GM18517 (cell line): ENCODE data around the gene MERTK.

ENCODE experiments used
- ATAC-seq: cut with Tn5 transposase; IDR thresholded peaks from one replicate; pipeline ENCODE4 v1.9.1; 2021; ENCODE audit warnings: mild to moderate bottlenecking, moderate library complexity; ENCODE audit not compliant: unreplicated experiment

The MERTK gene

DNA sequence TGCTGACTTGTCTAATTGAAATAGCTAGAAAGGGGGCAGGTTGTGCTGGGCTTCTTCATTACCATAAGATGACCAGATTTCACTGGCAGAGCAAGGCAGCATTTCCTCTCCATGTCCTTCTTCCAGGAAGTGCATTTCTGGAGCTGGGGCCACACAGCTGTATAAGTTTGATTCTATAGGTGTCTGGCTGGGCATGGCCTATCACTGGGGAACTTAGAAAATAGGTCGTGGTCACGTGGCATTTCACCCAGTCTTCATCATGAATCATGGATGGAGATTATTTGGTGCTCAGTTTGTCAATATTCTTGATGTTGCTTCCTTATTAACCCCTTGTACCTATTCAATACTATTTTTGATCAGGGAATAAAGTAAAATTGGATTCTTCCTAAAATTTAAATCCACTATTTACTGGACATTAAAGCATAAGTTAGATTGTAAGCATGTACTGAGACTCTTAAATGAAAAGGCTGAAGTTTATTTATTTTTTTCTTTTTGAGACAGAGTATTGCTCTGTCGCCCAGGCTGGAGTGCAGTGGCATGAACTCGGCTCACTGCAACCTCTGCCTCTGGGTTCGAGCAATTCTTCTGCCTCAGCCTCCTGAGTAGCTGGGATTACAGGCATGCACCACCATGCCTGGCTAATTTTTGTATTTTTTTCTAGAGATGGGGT, 107.1 kb downstream of the MERTK start:
- ATAC-seq: no peak

DNA sequence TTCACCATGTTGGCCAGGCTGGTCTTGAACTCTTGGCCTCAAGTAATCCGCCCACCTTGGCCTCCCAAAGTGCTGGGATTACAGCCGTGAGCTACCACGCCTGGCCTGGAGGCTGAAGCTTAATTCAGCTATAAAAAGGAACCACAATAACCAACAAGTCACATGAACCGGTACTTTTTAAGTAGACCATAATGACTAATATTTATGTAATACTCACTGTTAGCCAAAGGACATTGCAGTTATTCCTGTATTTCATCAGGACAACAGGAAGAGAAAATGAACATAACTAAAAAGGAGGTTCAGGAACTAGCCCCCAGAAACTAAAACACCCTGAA, 107.6 kb downstream of the MERTK start:
- no peak for ATAC-seq

DNA sequence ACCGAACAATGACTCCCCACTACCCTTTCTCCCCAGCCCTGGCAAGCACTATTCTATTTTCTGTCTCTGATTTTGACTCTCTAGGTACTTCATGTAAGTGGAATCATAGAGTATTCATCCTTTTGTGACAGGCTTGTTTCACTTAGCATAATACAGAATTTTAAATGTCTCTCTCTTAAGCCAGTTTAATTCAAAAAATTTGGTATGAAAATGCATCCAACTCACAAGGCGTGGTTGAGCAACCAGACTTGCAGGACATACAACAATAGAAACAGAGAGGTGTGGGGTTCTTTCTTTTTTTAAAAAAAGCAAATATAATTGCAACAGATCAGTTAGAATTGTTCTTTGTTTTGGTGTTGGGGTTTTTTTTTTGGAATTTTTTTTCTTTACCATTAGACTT, 109.1 kb downstream of the MERTK start:
- no peak for ATAC-seq

DNA sequence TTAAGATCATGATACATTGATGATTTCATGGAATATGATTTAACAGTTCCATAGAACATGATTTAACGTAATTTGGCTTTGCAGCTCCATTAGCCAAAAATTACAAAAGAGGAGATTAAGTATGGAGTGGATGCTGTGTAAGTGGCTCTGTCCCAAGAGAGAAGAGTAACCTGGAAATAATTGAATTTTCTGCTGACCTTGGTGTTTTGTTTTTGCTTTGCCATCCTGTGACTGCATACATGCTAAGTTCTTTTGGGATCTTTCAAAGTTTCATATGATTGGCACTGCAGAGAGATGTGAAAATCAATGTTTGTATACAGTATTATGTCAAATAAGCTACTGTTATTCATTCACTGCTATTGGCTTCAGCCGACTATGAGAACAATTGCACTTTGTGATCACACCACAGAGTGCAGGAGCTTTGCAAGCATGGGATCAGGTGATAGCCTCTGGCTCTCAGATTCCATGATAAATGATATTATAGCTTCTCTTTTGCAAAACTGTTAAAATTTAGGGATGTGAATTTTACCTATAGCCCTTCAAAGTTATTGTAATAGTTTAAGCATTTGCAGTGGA, 110.6 kb downstream of the MERTK start:
- ATAC-seq: no peak

DNA sequence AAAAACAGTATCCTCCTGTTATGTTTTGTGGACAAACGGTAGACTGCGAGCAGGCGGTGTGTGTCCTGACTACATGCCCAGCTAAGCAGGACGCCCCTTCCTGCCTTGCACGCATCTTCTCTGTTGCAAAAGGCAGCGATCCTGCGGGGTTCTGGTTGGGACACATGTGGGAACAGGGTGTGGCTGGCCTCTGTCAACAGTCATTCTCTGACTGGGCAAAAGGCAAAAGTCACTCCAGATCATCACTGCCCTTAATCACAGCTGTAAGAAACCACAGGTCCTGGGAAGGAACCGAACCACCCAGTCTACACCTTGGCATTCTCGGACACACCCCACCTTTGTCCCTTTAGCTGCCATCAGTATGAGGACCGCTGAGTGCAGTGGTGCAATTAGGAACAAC, 112.3 kb downstream of the MERTK start:
- ATAC-seq: no peak

DNA sequence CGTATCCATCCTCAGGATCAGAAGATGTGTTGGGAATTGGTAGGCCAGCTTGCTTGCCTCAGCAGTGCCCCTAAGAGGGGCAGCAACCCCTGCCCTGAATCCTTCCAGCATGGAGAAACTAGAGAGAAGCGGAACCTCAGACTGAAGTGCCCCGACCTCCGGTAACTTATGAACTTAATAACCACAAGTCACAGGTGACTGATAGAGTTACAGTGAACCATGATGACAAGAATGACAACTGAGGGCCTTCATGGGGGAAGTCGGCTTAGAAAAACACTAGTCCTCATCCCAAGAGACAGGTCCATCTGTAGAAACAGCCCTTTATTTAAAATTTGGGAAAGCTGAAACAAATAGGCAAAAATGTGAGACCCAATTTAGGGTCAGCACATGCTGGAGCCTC, 114.1 kb downstream of the MERTK start:
- ATAC-seq: no peak

DNA sequence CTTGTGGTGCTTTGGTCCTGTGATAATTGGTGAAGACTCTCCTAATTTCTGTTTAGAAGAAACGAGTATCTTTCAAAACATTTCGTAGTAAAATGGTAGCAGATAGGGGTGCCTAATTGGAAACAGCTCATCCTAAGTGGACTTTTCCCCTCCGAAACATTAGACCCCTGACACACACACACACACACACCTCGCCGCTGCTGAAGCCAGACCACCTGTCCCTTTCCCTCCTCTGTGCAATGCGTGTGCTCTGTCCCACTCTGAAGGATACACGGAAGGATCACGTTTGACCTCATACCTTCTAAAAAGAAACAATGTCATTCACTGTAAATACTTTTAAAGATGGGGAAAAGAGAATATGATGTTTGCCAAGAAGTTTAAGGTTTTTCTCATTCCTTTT, 120.4 kb downstream of the MERTK start:
- no peak for ATAC-seq

DNA sequence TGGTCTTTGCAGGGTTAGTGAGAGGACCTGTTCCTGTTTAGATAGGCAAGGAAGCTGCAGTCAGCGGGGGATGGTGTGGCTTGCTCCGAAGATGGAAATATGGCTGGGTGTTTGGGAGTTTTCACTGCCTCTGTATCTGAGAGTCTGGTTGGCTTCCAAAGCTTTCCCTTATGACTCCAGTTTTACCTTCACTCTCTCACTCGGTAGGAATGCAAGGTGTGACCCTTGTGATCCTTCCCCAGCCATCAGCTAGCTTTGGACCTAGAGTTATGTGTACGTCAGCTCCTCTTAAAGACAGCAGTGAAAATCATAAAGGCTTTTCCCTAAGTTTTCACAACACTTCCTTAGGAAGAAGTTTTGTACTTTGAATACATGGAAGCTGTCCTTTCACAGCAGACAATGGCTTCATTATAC, 121.2 kb downstream of the MERTK start:
- no peak for ATAC-seq

DNA sequence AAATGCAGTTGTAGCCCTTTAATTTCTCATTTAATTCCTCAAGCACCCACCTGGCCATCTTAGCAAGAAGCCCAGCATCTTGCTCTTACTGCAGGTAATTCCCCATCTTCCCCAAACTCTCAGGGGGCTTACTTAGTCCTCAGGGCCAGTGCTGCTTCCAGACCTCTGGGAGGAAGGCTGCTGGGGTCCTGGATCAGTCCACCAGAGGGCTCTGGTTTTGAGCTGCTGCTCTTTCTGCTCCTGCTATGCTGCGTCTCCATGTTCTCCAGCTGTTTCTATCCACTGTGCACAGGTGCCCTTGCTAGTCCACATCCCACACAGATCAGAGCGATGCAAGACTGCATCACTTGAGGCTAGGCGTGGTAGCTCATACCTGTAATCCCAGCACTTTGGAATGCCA, 122.2 kb downstream of the MERTK start:
- ATAC-seq: no peak

DNA sequence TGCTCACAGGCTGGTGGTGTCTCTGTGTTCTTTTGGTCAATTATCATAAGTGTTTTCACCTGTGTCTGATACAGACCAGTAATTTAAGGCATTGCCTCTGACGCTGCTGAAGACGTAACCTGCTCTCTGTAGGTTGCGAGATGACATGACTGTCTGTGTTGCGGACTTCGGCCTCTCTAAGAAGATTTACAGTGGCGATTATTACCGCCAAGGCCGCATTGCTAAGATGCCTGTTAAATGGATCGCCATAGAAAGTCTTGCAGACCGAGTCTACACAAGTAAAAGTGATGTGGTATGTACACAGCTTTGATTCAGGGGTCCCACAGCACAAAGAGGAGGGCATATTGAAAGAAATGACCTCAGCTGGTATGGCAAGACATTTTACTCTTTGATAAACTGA, 122.9 kb downstream of the MERTK start:
- no peak for ATAC-seq

DNA sequence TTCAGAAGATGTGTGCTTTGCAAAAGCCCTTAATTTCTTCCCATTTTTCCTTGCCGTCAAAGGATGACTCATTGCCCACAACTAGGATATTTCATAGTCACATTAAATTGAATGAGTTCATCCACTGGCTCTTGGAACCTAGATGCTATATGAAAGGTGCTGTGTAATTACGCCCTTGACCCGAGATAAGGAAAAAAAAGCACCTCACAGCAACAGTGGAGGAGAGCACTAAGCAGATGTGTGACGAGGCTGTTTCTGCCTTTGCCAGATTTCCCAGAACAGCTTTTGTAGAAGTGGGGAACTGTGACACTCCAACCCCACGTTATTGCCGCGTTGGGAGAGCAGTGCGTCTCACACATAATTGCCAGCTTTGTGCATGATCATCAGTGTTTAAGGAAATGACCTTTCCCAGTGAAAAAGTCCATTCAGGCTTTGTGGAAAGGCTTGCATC, 123.4 kb downstream of the MERTK start:
- ATAC-seq: no peak

DNA sequence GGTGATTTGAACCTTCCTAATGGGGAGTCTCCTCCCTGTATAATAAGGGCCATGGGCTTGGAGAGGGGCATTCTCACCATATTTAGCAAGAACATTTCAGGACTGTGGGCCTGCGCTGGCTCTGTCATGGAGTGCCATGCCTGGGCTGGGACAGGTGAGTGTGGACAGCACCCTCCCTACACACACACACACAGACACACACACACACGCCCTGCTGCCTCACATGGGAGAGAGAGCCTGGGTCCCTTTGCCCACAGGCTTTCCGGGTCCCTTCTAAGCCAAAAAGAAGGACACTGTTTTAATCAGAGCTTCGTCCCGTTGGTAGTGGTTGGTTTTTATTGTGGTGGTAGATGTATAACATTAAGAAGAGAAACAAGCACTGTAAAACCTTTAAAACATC, 125.3 kb downstream of the MERTK start:
- ATAC-seq: no peak

DNA sequence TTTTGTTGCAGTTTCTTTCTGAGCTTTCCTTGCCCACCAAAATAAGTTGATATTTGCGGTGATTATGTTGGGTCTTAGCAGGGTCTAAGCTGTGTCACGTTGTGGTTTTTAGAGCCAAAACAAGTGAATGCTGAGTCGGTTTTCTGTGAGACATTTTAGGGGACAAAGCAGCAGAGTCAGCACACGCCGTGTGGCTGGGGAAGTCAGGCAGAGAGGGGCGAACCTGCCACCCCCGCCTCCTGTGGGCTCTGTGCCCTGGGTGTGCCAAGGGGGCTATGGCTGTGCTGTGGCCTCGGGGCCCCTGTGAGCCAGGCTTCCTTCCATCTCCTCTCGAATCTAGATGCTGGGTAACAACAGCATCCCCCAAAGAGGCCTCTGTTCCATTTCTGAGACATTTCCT, 125.8 kb downstream of the MERTK start:
- no peak for ATAC-seq

DNA sequence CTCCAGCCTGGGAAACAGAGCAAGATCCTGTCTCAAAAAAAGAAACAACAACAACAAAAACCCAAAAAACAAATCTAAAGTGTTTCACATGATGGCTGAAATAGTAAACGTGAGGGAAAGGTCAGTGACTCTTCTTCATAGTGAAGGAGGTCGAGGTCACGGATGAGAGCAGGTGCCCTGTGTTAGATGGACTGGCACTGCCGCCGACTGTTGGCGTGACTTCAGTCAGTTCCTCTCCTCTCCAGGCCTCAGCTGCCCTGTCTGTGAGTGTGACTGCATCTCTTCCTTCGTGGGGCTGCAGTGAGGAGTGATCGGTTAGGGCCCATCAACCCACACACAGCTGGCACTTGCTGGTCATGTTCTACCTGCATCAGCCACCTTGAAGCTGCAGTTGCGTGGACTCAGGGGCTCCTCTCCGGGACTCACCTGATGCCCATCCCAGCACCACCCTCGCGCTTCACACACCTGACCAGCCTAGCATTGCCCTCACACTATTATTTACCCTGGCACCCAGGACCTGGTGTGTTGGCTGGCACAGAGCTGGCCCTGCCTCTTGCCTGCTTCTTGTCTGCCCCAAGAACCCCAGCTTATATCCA, 126.6 kb downstream of the MERTK start:
- ATAC-seq: no peak

DNA sequence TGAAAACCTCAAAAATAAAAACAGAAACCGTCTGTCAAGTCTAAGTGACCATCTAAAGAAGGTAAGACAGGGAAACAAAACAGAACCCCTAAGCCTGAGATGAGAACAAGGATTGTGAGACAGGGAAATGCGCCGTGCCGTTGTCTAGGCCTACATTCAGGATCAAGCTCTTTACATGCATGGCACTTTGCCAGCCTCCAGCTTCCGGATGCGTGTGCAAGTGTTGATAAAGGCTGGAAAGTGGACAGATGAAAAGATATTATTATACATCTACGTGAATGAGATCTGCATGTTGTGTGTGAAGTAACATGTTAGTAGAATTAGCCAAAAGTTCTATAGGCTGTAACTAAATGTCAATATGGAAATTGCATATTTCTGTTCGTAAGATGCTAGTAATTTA, 128.1 kb downstream of the MERTK start:
- no peak for ATAC-seq

DNA sequence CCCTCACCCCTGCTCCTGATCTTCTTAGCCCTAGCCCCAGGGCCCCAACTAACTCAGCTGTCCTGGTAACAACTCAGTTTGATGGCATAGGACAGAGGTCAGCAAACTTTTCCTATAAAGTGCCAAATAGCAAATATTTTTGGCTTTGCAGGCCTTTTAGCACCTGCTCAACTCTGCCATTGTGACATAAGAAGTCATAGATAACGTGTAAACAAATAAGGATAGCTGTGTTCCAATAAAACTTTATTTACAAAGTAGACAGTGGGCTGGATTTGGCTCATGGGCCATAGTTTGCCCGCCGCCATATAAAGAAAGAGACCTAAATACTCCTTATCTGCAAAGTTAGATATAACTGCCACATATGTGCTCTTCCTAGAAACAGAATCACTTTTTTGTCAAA, 129.4 kb downstream of the MERTK start:
- no peak for ATAC-seq

DNA sequence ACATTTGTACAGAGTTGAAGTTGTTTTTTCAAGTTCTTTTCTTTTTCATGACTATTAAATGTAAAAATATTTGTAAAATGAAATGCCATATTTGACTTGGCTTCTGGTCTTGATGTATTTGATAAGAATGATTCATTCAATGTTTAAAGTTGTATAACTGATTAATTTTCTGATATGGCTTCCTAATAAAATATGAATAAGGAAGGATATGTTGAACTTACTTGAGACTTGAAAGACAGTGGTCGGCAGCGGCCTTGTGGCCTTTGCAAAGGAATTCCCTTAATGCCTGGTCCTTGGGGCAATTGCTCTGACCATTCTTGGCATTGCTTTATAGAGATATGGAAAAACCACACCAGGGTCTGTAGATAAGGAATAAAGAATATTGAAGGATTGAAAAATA, 130.8 kb downstream of the MERTK start:
- no peak for ATAC-seq

DNA sequence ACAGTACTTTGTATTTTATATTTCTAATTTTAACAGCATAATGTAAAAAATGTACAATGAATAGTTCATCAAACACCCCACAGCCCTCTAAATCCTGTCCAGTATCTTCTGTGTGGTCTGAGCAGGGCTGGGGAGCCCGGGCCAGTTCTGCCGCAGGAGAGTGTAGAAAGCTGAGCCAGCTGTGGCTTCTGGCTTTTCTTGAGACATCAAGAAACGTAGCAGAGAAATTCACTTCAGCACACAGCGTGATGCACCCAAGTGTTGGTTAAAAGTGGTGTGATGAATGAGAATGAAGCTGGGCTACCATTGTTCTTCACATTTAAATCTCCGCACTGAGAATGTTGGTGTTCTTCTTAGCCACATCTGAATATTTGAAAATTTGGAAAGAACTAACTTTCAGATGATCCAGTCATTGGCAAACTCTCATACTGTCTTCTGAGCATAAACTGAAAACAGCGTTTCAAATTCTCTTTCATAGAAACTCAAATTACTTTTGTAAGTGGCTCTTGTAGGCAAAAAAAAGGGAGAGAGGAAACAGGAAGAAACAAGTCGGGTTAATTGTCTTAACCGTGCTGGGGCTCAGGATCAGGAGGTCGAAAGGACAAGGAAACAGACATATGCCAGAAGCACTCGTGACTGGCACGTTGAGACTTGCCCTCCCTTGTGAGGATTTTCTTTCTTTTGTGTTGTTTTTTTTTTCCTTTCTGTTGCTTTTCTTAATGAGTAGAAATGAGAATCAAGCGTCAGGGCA, 133.2 kb downstream of the MERTK start:
- ATAC-seq: no peak

DNA sequence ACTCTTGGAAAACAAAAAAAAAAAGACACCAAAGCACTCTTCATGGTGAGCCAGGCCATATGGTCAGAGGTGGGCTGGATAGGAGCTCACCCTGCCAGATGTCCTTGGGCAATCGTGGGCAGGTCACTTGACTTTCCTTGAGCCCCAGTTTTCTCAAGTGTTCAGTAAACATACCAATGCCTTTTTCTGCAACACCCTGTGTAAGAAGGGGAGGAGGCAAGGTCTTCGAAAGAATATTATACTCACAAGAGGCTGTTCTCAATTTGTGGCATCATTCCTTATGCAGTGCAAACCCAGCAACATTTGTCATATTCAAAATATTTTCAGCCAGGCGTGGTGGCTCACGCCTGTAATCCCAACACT, 133.8 kb downstream of the MERTK start:
- no peak for ATAC-seq

DNA sequence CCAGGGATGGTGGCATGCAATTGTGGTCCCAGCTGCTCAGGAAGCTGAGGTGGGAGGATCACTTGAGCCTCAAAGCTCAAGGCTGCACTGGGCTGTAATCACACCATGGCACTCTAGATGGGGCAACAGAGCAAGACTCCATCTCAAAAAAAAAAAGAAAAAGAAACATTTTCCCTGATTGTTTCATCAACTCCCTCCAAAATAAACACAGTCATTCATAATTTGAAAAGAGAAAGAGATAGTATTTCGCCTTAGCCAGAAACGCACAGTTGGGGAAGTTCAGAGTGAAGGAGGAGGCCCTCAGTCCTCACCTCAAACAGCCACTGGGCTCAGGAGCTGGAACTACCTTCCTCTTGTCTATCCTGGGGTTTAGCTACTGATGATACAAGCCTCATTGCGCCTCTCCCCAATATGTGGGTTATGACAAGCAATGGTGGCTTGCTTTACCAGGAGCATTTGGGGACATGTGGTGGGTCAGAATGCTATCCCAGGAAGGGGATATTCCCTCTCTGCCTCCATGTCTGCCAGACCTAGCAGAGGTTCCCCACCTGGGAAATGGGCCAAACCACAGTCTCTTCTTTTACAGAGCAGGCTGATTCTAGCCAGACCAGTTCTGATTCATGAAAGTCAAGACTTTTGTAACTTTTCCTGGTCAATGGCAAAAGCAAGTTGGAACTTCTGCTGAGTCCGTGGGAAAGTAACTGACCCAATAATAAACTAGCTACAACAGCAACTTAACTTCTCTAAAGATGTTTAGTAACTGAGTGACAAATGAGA, 134.5 kb downstream of the MERTK start:
- no peak for ATAC-seq

DNA sequence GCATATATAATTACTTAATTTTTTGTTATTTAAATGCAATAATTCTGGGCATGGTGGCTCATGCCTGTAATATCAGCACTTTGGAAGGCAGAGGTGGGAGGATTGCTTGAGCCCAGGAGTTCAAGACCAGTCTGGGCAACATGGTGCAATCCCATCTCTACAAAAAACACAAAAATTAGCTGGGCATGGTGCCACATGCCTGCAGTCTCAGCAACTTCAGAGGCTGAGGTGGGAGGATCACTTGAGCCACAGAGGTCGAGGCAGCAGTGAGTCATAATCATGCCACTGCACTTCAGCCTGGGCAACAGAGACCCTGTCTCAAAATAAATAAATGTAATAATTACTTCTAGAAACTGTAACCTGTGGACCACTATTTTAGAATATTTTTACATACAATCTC, 135.2 kb downstream of the MERTK start:
- no peak for ATAC-seq
